Immature natural killer cell (primary cell): Measurements from ENCODE around the gene UGT1A10. TPM values are rescaled to one million over a fixed set of nuclear protein-coding genes. Genes with fewer than 3 reads are reported as not detected.

ENCODE experiments used
- DNase-seq, 3 donors: peaks; one replicate each; pipeline ENCODE4 v3.0.0; 2022; ENCODE audit warnings: mixed read lengths in 1 of 3
- H3K27ac Mint-ChIP-seq, 6 donors: one replicate each; pipeline ENCODE4 v1.8.0; 2020; ENCODE audit warnings: mixed read lengths in 6 of 6, mild to moderate bottlenecking in 5 of 6, inconsistent platforms in 4 of 6, moderate library complexity in 3 of 6
- H3K27me3 Mint-ChIP-seq, 3 donors: one replicate each; pipeline ENCODE4 v1.8.0; 2020 to 2021; ENCODE audit warnings: low read depth in 3 of 3, mild to moderate bottlenecking in 3 of 3, mixed read lengths in 3 of 3, moderate library complexity in 3 of 3, inconsistent platforms in 1 of 3
- H3K36me3 Mint-ChIP-seq, 3 donors: one replicate each; pipeline ENCODE4 v1.8.0; 2020; ENCODE audit warnings: mixed read lengths in 3 of 3, inconsistent platforms in 2 of 3, mild to moderate bottlenecking in 2 of 3
- H3K4me1 Mint-ChIP-seq, 2 donors: one replicate each; pipeline ENCODE4 v1.8.0; 2020; ENCODE audit warnings: inconsistent platforms in 2 of 2, mild to moderate bottlenecking in 2 of 2, mixed read lengths in 2 of 2, moderate library complexity in 1 of 2
- H3K4me3 Mint-ChIP-seq, 5 donors: one replicate each; pipeline ENCODE4 v1.8.0; 2020; ENCODE audit warnings: mild to moderate bottlenecking in 5 of 5, mixed read lengths in 5 of 5, inconsistent platforms in 3 of 5, moderate library complexity in 3 of 5
- H3K9me3 Mint-ChIP-seq, 6 donors: one replicate each; pipeline ENCODE4 v1.8.0; 2020; ENCODE audit warnings: mild to moderate bottlenecking in 6 of 6, mixed read lengths in 6 of 6, inconsistent platforms in 4 of 6, moderate library complexity in 3 of 6
- polyA plus RNA-seq, 3 donors: library from polyadenylated mRNA; unstranded; fragments of 300-500 nt; fragmentation: Illumina TruSeq; gene quantifications; one replicate each; pipeline ENCODE4 v1.2.3, GENCODE V29; 2021

Gene UGT1A10
- polyA plus RNA-seq, 3 donors from 2014 or later = not detected

- no peak overlapping the region for H3K27ac Mint-ChIP-seq
- H3K36me3 Mint-ChIP-seq = no peaks in the 10 kb centered on the region
- DNase-seq = no peak
- H3K9me3 Mint-ChIP-seq = no peaks in the 10 kb centered on the region
- peaks cover 0 to 6% (median 1%) of the 10 kb centered on the region in 3 donors for H3K27me3 Mint-ChIP-seq
- H3K4me3 Mint-ChIP-seq = no peak overlapping the region
- no peaks in the 10 kb centered on the region for H3K4me1 Mint-ChIP-seq
Measured at GRCh38 chr2:233818639-233819621, 182.7 kb downstream of the UGT1A10 start.

DNA sequence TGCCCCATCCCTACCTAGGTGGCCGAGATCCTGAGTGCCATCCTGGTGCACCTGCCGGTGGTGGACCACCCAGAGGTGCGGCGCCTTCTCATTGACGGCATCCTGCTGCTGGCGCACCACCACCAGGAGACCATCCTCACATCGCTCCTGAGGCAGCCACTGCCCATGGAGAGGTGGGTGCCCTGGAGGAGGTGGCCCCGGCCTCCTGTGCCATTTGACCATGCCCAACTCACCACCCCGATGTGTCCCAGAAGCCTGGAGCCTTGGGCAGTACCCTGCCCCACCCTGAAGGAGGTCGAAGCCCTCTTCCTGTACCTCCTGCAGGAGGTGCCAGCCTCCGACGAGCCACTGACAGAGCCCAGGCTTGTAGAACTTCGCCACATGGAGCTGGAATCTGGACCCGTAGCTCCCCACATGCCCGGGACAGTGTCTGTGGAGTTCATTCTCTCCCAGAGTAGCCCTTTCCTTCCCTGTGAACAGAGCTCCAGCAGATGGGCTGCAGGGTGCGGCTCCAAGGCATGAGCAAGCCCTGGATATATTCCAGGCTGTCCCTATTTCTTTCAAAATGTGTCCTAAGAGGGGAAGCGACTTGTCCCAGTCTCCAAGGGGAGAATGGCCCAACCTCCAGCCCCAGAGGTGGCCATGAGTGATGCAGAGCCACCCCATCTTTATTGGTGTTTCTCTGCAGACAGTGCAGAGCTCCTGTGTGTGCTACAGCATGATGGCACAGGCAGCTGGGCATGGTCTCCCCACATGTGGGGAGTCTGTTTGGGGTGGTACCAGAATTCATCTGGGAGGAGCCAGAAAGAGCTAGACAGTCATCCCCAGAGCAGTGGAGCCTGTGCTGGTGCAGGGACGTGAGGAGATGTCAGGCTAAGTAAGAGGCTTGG, 183.9 kb downstream of the UGT1A10 start:
- H3K27ac Mint-ChIP-seq = no peak overlapping the region
- H3K9me3 Mint-ChIP-seq = no peaks in the 10 kb centered on the region
- no peaks in the 10 kb centered on the region for H3K4me1 Mint-ChIP-seq
- no peak overlapping the region for H3K4me3 Mint-ChIP-seq
- peaks cover 0 to 6% (median 1%) of the 10 kb centered on the region in 3 donors for H3K27me3 Mint-ChIP-seq
- DNase-seq = no peak
- H3K36me3 Mint-ChIP-seq = no peaks in the 10 kb centered on the region

DNA sequence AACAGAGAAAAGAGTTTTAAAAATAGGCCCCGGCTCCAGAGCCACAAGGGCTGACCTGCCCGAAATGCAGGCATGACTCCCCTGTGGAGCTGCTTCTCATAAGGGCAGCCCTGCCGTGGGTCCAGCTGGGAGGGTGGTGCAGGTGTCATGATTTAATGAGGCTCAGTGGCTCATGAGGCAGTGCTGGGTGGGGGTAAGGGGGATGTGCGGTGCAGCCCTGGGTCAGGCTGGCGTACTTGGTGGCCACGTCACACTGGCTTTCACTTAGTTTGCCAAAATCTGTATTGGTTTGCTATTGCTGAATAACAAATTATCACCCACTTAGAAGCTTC, 184.5 kb downstream of the UGT1A10 start:
- no peaks in the 10 kb centered on the region for H3K36me3 Mint-ChIP-seq
- peaks cover 0 to 6% (median 1%) of the 10 kb centered on the region in 3 donors for H3K27me3 Mint-ChIP-seq

DNA sequence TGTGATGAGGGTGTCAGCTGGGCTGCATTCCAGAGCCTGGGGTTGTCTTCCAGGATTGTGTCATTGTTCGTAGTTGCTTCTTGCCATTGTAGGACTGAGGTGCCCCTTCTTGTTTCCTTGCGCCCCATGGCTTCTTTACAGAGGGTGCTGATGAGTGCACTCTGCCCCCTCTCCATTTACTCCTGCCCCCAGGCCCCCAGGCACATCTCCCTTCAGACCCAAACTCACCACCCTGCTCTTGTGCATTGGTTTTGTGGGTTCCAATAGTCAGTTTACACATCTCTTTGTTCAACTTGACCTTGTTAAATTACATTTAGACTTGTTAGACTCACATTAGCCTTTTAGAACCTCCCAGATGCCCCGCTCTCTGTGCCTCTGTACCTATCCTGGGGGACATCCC, 184.9 kb downstream of the UGT1A10 start:
- no peaks in the 10 kb centered on the region for H3K9me3 Mint-ChIP-seq

More for the DNA sequence above, 184.5 kb downstream of the UGT1A10 start:
- no peak overlapping the region for H3K4me3 Mint-ChIP-seq
- H3K9me3 Mint-ChIP-seq = no peaks in the 10 kb centered on the region
- no peaks in the 10 kb centered on the region for H3K4me1 Mint-ChIP-seq
- H3K27ac Mint-ChIP-seq = no peak overlapping the region
- DNase-seq = no peak

DNA sequence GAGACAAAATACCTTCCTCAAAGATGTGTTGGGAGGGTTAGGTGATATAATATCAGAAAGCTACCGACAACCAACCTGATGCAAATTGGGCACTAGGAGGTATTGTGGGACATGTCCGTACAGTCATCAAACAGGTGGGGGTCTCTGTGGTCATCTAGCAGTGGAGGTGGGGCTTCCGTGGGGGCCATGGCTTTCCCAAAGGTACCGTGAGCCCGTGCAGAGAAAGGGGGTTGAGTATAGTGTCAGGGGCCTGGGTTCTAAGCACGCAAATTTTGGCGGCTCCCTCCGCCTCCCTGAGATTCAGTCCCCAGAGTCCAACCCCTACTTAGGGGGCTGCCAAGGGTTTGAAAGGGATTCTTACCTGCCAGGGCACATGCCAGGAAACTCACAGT, 185.5 kb downstream of the UGT1A10 start:
- Mint-ChIP-seq H3K9me3 (no peaks in the 10 kb centered on the region), H3K4me1 (no peaks in the 10 kb centered on the region), H3K4me3 (no peak overlapping the region), H3K27ac (no peak overlapping the region), H3K27me3 (peaks cover 0 to 3% (median 1%) of the 10 kb centered on the region in 3 donors), H3K36me3 (no peaks in the 10 kb centered on the region)
- DNase-seq = no peak

More for the DNA sequence above, 184.9 kb downstream of the UGT1A10 start:
- Mint-ChIP-seq H3K36me3 (no peaks in the 10 kb centered on the region), H3K4me3 (no peak overlapping the region), H3K27me3 (peaks cover 0 to 5% (median 1%) of the 10 kb centered on the region in 3 donors), H3K27ac (no peak overlapping the region), H3K4me1 (no peaks in the 10 kb centered on the region)
- no peak for DNase-seq

GRCh38 chr2:233822101-233822771, 186.0 kb downstream of the UGT1A10 start:
- Mint-ChIP-seq H3K27me3 (peaks cover 0 to 3% (median 1%) of the 10 kb centered on the region in 3 donors), H3K27ac (no peak overlapping the region), H3K4me3 (no peak overlapping the region), H3K4me1 (no peaks in the 10 kb centered on the region), H3K36me3 (no peaks in the 10 kb centered on the region), H3K9me3 (no peaks in the 10 kb centered on the region)
- DNase-seq = no peak

Other genes with a start within 250 kb of the UGT1A10 start
- gene USP40, start 69.7 kb upstream of the UGT1A10 start, polyA plus RNA-seq = 1 to 10 TPM; 3.4 to 8.6 (median 5.1) TPM
- not detected for gene UGT1A8, start 18.8 kb upstream of the UGT1A10 start, polyA plus RNA-seq
- gene UGT1A9, start 35.5 kb downstream of the UGT1A10 start, polyA plus RNA-seq = not detected
- not detected for gene UGT1A7, start 45.5 kb downstream of the UGT1A10 start, polyA plus RNA-seq
- not detected for gene UGT1A6, start 56.4 kb downstream of the UGT1A10 start, polyA plus RNA-seq
- gene UGT1A5, start 76.5 kb downstream of the UGT1A10 start, polyA plus RNA-seq = not detected
- not detected for gene UGT1A4, start 82.3 kb downstream of the UGT1A10 start, polyA plus RNA-seq
- not detected for gene UGT1A3, start 92.6 kb downstream of the UGT1A10 start, polyA plus RNA-seq
- not detected for gene UGT1A1, start 123.8 kb downstream of the UGT1A10 start, polyA plus RNA-seq
- not detected for gene MROH2A, start 141.9 kb downstream of the UGT1A10 start, polyA plus RNA-seq
- gene HJURP, start 218.1 kb downstream of the UGT1A10 start, polyA plus RNA-seq = 1 to 10 TPM in 1 of 3 donors, under 1 TPM in 2; 0.47 to 1.2 (median 0.69) TPM